HG03108 (cell line): Measurements from ENCODE around the gene SMAD2.
"Not testable (repeated sequence)": the region's sequence is repeated elsewhere in the genome, so short reads cannot be mapped to it uniquely, and the experiment has no call there.

Source experiments
- ATAC-seq: cut with Tn5 transposase; IDR thresholded peaks from one replicate; pipeline ENCODE4 v1.9.1; 2021; ENCODE audit warnings: moderate library complexity; ENCODE audit not compliant: unreplicated experiment

SMAD2 gene

GRCh38 chr18:47930199-47930930 is at the start of gene SMAD2:
Gene SMAD2 (minus strand): TSS chr18:47930659. CDS start chr18:47896756, 33,903 bp downstream.
- peak; percentile 58 for ATAC-seq

DNA sequence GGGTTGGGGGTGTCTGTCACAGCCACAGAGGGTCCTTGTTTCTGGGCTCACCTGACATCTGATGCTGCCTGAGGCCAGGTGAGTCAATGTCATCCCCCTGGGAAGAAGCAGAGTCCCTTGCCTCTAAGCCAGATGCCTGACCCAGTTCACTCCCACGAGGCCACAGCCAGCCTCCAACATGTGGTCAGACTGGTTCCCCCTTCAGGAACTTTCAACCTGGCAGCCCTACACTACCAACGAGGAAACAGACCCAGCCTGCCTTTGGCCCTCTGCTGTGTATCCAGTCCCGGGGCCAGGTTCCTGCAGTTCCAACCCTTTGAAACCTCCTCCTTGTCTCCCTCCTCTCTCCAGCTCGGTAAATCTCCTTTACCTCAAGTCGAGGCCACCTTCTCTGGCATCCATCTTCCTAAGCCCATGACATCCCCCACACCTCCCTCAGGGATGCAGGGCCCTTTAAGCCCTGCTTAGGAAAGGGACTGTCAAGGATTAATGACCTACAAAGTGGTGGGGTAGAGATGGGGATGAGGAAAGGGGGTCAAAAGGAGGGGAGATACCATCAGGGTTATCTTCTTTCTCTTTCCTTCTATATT is 49.2 kb upstream of the SMAD2 start:
- no peak for ATAC-seq

DNA sequence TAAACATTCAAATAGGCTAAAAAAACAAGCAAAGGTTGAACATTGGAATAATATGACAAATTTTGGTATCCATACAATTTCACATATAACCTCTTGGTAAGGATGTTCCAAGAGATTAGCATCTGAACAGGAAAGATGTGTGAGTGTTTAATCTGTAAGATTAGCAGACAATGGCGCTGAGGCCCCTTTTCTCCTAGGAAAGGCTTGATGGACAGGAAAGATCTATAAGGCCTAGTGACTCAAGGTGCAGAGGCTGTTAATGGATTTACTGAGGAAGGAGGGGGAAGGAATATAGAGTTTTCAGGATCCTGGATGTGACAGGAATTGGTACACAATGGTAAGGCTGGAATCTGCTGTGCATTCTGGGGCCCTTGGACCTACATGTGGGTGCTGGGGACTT is 48.1 kb upstream of the SMAD2 start:
- no peak for ATAC-seq

- ATAC-seq: no peak
Measured at GRCh38 chr18:47978141-47978540, 47.7 kb upstream of the SMAD2 start.

DNA sequence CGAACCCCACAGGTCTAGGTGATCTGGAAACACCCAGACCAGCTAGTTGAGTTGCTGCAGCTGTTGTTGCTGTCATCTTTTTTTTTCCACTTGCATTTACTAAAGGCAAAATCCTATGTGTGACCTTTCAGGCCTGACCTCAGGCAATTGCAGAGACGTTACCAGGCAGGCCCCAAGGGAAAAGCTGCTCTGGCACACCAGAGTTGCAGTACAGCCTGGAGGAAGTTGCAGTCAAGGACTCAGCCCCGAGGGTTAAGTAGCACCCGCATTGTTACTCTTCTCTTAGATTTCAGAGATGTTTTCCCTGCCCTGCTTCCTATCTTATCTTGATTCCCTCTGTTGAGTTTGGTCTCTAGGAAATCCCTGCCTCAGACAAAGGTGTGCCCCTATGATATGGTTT is 45.2 kb upstream of the SMAD2 start:
- no peak for ATAC-seq

GRCh38 chr18:47975105-47975504 is 44.6 kb upstream of the SMAD2 start:
- ATAC-seq: no peak

DNA sequence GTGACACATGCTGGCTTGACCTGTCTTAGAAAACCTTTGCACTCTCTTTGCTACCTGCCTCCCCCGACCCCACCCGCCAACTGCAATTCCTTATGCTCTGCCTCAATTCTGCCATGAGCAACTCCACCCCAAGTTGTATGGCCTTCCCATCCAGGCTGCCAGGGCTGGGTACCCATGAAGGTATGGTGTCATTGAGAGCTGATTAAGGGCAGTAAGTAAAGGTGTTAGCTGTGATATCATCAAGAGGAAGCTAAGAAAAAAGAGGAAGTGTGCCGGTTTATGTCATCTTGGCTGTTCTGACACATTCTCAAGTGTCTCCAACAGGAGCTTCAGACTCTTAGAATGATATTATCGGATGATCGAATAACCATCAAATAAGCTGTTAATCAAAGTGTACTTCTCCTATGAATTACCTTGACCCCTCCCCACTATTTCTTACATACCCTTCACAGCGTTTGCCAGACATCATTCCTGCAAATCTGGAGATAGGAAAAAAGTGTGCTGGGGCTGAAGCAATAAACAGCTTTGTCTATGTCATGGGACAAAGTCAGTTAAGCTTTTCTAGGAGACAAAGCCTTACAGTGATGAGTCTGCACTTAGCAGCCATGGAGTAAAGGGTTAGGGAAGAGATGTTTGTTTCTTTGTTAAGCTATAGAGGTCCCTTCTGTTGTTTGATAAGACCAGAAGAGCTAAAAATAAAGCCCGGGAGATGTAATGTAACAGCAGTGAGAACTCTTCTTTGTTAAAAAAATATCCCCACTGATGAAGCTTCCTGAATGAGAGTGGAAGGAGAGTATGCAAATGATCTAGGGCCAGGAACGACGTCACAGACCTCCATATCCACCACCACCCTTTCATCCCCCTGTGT is 40.4 kb upstream of the SMAD2 start:
- ATAC-seq: no peak

- ATAC-seq: no peak
Measured at GRCh38 chr18:47969816-47970215, 39.4 kb upstream of the SMAD2 start.

GRCh38 chr18:47968721-47969120 is 38.3 kb upstream of the SMAD2 start:
- ATAC-seq: no peak

GRCh38 chr18:47968006-47968676 is 37.7 kb upstream of the SMAD2 start:
- ATAC-seq: no peak

DNA sequence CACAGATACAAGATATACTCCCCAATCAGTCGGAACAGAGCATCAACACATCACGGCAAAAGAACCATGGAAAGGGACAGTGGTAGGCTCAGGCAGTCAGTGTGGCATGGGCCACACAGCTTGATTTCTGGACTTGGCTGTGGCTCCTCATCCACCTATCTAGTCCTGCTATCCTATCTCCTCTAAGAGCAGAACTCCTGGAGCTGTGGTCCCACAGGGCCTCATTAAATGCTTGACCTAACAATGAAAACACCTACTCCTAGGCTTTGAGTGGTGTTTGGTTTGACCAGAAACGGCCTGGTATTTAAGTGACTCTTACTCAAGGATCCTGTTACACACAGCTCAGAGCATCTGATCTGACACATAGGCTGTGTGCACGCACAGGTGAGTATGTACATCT is 33.6 kb upstream of the SMAD2 start:
- no peak for ATAC-seq

- not testable (repeated sequence) for ATAC-seq
Measured at GRCh38 chr18:47961003-47961402, 30.5 kb upstream of the SMAD2 start.

DNA sequence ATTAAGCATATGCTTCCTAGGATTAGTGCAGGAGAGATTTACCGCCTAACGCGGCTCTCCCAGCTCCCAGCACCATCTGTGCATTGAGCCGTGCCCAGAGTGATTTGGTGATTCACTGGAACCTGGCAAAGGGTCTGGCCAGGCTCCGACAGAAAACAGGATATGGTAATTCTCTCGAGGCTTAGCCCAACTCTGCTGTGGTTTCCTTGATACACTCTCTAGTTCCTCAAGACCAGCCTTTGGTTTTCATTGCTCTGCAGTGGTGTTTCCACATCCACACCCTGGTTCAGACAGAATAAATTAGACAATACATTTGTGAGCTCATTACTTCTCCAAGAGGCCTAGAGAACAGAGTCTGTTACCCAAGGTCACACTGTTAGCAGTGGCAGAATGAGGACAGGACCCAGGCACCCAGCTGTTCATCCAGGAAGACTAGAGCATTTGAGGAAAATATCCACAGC is 23.0 kb upstream of the SMAD2 start:
- peak; percentile 91 for ATAC-seq

DNA sequence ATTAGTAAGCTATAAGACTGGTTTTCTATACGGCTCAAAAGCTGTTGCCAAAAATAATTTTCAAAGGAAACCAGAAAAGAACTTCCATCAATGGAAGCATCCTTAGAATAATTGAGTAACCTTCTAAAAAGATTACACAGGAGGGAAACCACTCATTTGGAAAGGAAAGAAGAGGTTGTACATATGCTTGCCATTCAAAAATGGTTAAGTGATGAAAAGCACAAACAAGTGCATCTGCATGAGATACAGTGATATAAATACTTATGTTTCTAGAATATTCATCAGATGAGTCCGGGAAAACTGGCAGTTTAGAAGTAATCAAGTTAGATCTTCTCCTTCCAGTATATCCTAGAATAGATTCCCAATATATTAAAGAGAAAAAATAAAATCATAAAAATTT is 20.1 kb upstream of the SMAD2 start:
- no peak for ATAC-seq

DNA sequence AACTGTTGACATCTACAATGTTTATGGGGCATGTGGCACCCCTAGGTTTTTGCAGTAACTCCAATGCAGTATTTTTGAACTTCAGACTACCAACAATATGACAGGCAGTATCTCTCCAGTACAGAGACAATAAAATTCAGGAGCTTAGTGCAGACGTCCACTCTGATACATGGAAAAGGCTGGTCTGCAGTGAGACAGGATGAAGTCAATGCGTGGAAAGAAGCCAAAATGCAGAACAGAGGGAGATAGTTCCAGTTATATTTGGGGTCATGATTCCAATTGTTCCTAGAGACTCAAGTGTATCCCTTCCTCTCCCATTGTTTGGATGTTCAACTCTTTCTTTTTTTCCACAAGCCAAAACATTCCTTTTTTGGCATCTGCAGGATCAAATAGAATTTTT is 18.7 kb upstream of the SMAD2 start:
- no peak for ATAC-seq

DNA sequence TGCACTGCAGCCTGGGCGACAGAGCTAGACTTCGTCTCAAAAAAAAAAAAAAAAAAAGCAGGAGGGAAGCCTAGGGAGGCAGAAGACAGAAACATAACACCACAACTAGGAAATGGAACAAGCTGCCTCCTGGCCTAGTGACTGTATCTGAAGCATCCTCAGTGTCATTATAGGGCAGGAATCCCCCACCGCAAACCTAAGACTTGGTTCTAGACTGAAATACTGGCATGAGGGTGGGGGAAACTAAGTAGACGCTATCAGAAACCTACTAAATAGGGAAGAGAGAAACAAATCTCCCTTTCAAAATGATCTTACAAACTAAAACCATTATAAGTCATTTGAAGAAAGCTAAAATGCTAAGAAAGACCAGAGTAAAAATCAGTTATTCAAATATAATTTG is 16.4 kb upstream of the SMAD2 start:
- no peak for ATAC-seq

- ATAC-seq: no peak
Measured at GRCh38 chr18:47944972-47945852, 14.8 kb upstream of the SMAD2 start.

GRCh38 chr18:47936952-47937351 is 6.5 kb upstream of the SMAD2 start:
- ATAC-seq: no peak

- no peak for ATAC-seq
Measured at GRCh38 chr18:47935321-47936055, 5.0 kb upstream of the SMAD2 start.

DNA sequence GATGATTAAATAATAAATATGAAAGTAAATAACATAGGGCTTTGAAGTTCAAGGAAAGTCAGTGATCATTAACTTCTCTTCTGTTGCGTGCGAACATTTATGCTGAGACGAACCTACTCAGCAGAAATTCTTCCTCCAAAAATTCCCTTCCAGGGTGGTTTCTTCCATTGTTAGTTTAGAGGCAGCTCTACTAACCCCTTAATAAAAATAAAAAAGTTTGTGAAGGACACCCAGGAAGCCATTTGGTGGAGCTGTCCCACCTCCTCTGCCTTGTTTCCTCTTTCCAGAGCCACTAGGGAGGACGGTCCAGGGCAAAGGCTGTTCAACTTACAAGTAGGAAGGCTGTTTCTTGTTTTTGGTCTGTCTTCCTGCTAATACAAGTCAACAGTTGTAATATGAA is 2.1 kb upstream of the SMAD2 start:
- no peak for ATAC-seq
